NCI-H82 treated with DMSO at 0.1 percent for 48 hours (cell line): ENCODE data around the gene CDH23.

Source experiments
- DNase-seq: peaks from one replicate; lab custom pipeline; 2025; ENCODE audit not compliant: unreplicated experiment; lab: John Stamatoyannopoulos, UW

The CDH23 gene

GRCh38 chr10:71802715-71803488, 406.2 kb downstream of the CDH23 start:
- DNase-seq: no peak

DNA sequence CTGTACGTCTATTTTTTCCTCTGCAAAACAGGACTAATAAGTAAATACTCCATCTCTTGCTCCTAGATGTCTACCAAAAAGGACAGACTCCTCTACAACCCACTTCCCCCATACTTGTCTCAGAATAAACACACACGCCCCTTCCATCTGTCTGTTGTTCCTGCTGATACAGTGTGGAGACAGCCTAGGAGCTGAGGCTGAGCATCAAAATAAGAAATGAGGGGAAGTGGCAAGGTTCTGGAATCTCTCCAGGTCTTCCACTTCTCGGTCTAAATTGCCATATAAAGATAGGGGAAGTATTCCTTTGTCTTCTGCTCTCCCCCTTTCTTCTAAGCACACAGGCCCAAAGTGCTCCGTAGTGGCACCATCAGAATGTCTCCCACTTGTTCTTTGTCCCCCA, 407.4 kb downstream of the CDH23 start:
- DNase-seq: peak; percentile 4

GRCh38 chr10:71805776-71806703, 409.3 kb downstream of the CDH23 start:
- DNase-seq: no peak

DNA sequence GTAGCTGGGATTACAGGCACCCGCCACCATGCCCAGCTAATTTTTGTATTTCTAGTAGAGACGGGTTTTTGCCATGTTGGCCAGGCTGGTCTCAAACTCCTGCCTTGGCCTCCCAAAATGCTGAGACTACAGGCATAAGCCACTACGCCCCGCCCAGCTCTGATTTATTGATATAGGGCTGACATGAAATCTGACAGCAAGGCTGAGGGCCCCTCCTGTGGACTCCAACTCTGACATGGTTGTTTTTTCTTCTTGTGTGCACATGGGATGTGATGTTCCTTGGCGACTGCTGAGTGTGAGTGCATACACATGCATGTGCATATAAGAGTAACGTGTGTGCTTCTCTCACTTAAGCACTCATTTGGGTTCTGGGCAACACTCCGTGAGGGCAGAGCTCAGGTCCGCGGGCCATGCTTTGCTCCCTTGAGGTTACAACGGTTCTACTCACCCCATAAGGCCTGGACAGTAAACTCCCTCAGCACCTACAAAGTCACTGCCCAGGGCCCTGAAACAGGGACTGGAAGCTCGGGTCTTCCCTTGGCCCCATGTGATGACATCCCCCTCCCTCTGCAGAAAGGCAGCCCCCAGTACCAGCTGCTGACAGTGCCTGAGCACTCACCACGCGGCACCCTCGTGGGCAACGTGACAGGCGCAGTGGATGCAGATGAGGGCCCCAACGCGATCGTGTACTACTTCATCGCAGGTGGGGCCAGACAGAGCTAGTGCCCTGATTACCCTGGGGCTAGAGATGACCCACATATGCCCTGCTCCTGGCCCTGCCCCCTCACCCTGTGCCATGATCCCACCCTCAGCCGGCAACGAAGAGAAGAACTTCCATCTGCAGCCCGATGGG, 410.2 kb downstream of the CDH23 start:
- DNase-seq: no peak

GRCh38 chr10:71807557-71808510, 411.1 kb downstream of the CDH23 start:
- no peak for DNase-seq

- no peak for DNase-seq
Measured at GRCh38 chr10:71809628-71810027, 412.9 kb downstream of the CDH23 start.

DNA sequence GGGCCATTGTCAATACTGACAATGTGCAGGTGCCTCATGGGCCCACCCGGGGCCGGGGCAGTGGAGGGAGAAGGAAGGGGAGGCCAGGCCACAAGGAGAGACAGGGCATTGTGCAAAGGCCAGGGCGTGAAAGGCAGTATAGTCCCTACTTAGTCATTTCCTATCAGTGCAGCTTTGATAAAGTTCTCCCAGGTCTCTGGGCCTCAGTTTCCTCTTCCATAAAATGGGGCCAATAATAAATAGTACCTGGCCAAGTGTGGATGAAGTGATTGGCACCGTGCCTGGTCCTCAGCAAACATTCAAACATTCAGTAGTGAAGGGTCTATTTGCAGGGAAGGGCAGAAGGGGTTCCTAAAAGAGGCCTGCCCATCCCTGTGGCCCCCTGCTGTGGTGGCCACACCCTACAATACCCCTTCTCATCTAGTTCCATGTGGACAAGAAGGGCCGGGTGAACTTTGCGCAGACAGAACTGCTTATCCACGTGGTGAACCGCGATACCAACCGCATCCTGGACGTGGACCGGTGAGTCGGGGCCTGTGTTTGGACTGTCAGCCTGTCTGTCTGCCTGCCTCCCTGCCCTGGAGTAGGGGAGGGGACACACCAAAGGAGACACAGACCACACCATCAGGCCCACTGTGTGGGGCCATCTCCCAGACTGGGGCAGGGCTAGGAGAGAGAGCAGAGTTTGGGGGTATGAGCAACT, 413.5 kb downstream of the CDH23 start:
- no peak for DNase-seq

GRCh38 chr10:71811351-71811750, 414.6 kb downstream of the CDH23 start:
- no peak for DNase-seq

DNA sequence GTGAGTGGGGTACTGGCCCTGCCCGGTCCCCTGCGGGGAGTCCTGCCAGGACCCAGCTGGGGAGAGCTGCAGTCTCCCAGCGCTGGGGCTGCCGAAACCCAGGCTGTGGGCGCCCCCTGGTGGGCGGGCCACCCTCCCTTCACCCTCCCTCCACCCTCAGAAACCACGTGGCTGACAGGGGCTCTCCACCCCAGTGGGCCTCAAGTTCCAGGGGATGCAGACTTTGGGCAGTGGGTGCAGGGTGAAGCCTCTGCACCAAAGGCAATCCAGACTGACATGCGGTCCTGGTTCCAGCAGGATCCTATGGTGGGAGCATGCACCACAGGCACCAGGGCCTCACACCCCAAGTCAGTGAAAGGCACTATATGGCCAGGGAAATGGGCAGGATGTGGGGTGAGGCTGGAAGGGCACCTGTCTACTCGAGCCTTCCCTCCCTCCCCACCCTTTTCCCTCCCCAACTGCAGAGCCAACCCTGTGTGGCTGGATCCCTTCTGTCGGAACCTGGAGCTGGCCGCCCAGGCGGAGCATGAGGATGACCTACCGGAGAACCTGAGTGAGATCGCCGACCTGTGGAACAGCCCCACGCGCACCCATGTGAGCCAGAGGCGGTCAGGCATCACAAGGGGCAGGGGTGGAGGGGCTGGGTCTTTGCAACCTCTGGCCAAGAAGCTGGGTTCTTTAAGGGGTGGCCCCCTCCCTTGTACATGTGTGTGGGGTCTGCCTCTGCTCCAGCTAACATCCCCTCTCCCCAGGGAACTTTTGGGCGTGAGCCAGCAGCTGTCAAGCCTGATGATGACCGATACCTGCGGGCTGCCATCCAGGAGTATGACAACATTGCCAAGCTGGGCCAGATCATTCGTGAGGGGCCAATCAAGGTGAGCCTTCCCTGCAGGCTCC, 415.5 kb downstream of the CDH23 start:
- peak; percentile 2 for DNase-seq

- no peak for DNase-seq
Measured at GRCh38 chr10:71812913-71813590, 416.3 kb downstream of the CDH23 start.

DNA sequence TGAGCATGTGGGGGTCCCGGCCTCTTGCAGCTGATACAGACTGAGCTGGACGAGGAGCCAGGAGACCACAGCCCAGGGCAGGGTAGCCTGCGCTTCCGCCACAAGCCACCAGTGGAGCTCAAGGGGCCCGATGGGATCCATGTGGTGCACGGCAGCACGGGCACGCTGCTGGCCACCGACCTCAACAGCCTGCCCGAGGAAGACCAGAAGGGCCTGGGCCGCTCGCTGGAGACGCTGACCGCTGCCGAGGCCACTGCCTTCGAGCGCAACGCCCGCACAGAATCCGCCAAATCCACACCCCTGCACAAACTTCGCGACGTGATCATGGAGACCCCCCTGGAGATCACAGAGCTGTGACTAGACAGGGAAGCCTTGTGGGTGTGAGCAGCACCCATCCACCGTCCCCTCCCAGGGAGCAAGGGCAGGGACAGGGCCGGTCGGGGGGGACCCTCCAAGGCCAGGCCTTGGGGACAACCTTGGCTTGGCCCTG, 418.2 kb downstream of the CDH23 start:
- DNase-seq: no peak

DNA sequence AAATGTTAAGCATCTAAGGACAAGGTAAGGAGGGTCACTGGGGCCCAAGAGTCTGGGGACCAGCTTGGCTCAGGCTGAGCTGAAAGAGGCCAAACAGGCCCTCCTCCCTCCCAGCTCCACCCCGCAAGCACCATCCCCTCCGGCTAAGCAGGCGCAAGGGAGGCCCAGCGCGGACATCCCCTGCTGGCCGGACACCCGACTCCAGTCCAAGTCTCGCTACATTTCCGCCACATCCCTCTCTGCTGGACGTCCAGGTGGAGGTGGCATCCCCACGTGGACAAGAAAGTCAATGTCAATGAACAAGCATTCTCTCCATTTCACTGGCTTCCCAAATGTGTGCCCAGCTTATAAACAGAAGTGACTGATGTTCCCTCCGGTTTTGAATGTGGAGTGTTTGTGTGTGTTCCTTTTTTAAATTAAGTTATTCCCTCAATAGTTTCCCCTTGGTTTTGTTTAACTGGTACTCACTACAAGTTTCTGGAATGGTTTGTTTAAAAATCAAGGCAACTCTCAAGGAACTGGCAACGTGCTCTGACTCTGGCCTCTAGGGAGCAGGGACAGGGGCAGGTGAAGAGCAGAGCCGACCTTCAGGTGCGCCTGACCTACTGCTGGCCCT, 418.9 kb downstream of the CDH23 start:
- DNase-seq: no peak

DNA sequence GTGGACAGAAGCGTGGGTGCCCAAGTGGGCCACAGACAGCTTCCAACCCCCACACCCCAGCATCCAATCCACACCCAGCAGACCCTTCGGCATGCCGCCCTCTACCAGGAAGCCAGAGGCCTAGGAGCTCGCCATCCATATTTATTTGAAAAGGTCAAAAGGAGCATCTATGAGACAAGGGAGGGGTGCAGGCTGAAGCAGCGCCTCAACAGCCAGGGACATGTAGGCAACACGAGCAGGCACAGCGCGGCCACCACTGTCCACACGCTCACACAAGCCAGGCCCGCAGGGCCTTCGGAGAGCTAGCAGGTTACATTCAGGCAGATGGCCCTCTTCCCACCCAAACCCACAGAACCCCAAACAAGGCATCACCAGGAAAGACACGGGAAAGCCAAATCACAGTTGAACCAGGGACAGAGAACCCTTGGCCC, 419.7 kb downstream of the CDH23 start:
- no peak for DNase-seq

GRCh38 chr10:71816936-71817618, 420.4 kb downstream of the CDH23 start:
- no peak for DNase-seq

DNA sequence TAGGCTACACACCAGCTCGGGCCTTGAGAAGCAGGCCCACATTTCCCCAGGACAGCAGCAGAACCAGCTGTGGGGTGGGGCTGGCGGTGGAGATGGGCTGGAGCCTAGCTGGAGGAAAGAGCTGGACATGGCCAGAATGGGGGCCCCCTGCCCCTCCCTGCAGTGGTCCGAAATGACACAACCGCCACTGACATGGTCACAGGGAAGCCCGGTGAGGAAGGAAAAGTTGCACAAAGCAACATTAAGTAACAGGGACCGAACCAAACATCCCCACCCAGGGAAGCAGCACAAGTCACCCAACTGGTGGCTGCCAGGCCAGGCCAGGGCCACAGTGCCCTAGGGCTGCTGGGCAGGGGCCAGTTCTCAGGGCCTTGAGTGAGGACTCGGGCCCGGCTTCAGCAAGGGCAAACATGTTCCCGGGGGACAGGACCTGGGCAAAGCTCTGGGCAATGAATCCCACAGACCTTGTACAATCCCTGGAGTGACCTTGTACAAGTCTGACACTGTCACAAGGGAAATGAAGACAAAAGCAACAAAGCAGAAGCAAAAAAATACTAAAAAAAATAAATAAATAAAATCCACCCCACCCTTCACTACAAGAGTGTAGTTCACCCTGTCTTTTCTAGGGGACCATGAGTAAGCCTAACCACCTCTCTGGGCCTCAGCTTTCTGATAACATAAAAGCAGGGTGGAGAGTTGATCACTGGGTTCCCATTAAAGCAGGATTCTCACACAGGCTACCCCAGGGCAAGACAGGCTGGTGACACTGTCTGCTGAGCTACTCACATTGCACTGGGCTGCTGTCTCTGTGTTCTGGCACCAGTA, 421.3 kb downstream of the CDH23 start:
- no peak for DNase-seq
